Measurements from ENCODE around the gene SLF2.

DNA sequence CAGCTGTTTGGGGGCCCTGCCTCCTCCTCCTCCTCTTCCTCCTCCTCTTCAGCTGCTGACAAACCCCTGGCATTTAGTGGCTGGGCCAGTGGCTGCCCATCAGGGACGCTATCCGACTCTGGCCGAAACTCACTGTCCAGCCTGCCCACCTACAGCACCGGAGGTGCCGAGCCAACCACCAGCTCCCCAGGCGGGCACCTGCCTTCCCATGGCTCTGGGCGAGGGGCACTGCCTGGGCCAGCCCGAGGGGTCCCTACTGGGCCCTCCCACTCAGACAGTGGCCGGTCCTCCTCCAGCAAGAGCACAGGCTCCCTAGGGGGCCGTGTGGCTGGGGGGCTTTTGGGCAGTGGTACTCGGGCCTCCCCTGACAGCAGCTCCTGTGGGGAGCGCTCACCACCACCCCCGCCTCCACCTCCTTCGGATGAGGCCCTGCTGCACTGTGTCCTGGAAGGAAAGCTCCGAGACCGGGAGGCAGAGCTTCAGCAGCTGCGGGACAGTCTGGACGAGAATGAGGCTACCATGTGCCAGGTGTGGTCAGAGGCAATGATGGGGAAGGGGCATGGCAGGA, 91.0 kb downstream of the SLF2 start:
- TF ChIP-seq CTCF (IDR thresholded peaks at IDR 0.05; ENCODE audit: low read depth, low read length, missing input control) (no peak), TAF1 (conservative IDR thresholded peaks at IDR 0.05) (no peak), RAD21 (IDR thresholded peaks at IDR 0.05) (no peak), JUND (IDR thresholded peaks at IDR 0.05) (no peak)

Data from liver (tissue), 3 donors.